Gastroesophageal sphincter (tissue), 3 donors: Measurements from ENCODE around the gene SPATS1.

Source experiments
- EP300 ChIP-seq: sonication (generic); formaldehyde crosslinking; IDR thresholded peaks from one replicate; pipeline ENCODE4 v1.6.1; 2017; ENCODE audit warnings: antibody characterized with exemption, mild to moderate bottlenecking
- POLR2A ChIP-seq, 2 donors: fragments of 450-650 bp; IDR thresholded peaks; one replicate each; pipeline ENCODE4 v1.6.1; 2017; ENCODE audit warnings: antibody characterized with exemption in 2 of 2, mild to moderate bottlenecking in 2 of 2, moderate library complexity in 1 of 2
- POLR2AphosphoS5 ChIP-seq: sonication (generic); formaldehyde crosslinking; IDR thresholded peaks from one replicate; pipeline ENCODE4 v1.6.1; 2017; ENCODE audit warnings: antibody characterized with exemption
- TF ChIP-seq, protein P1 (sequence below), 4 experiments: fragments of 200-600 bp in 2 of 4; fragments of 450-650 bp in 2 of 4; sonication (generic) in 1 of 4; IDR thresholded peaks; one replicate each; pipeline ENCODE4 v1.5.1; 2017 to 2019; ENCODE audit warnings: antibody characterized with exemption in 4 of 4, mild to moderate bottlenecking in 2 of 4, moderate library complexity in 2 of 4

DNA sequence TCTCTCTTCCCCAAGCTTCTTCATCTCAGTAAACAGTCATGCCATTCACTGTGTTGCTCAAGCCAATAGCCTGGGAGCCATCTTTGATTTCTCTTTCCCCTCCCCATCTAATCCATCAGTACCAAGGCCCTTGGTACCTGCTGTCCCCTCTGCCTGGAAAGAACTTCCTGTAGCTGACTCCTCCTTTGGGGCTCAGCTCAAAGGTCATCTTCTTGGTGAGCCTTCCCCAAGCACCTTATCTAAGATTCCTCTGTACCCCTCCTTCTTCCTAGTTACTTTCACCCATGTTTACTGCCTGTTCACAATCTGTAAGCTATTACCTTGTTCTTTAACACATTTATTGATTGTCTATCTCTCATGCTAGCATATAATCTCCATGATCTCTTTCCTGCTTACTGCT lies 32.8 kb upstream of the SPATS1 start:
- TF ChIP-seq, protein P1, sequence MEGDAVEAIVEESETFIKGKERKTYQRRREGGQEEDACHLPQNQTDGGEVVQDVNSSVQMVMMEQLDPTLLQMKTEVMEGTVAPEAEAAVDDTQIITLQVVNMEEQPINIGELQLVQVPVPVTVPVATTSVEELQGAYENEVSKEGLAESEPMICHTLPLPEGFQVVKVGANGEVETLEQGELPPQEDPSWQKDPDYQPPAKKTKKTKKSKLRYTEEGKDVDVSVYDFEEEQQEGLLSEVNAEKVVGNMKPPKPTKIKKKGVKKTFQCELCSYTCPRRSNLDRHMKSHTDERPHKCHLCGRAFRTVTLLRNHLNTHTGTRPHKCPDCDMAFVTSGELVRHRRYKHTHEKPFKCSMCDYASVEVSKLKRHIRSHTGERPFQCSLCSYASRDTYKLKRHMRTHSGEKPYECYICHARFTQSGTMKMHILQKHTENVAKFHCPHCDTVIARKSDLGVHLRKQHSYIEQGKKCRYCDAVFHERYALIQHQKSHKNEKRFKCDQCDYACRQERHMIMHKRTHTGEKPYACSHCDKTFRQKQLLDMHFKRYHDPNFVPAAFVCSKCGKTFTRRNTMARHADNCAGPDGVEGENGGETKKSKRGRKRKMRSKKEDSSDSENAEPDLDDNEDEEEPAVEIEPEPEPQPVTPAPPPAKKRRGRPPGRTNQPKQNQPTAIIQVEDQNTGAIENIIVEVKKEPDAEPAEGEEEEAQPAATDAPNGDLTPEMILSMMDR (IDR thresholded peaks at IDR 0.05): no peak
- TF ChIP-seq POLR2A (IDR thresholded peaks at IDR 0.05) (no peak), EP300 (no peak), POLR2AphosphoS5 (no peak)
